HepG2 (cell line): Measurements from ENCODE around the gene PARK7. TPM values are rescaled to one million over a fixed set of nuclear protein-coding genes. Genes with fewer than 3 reads are reported as not detected.
A peak's percentile ranks its signal among the peaks of the same experiment; 100 is the strongest.

Experiments
- AKNA ChIP-seq: sonication (generic); formaldehyde crosslinking; IDR thresholded peaks from 2 replicates; pipeline ENCODE4 v1.4.0; 2020; ENCODE audit warnings: missing genetic modification reagents, borderline replicate concordance
- BHLHE40 ChIP-seq: IDR thresholded peaks from 2 replicates; pipeline ENCODE4 v1.6.1; 2011; ENCODE audit warnings: low read length, improper control_type of control experiment
- ERF ChIP-seq: IDR thresholded peaks from 2 replicates; pipeline ENCODE4 v1.6.1; 2018; ENCODE audit warnings: missing biosample characterization, missing genetic modification reagents
- FIP1L1 ChIP-seq: fragments of 200-400 bp; formaldehyde crosslinking; IDR thresholded peaks from 2 replicates; pipeline ENCODE4 v1.6.1; 2018; ENCODE audit warnings: low read depth, mild to moderate bottlenecking, low read length, moderate library complexity, borderline replicate concordance; ENCODE audit not compliant: insufficient read depth
- IRX3 ChIP-seq: sonication (generic); formaldehyde crosslinking; IDR thresholded peaks from 2 replicates; pipeline ENCODE4 v1.8.1; 2023; ENCODE audit warnings: mild to moderate bottlenecking, low read depth, missing genetic modification reagents, borderline replicate concordance
- MAF1 ChIP-seq: sonication (generic); formaldehyde crosslinking; IDR thresholded peaks from 2 replicates; pipeline ENCODE4 v1.5.0; 2020; ENCODE audit warnings: missing genetic modification reagents, borderline replicate concordance
- MEF2D ChIP-seq: sonication (generic); formaldehyde crosslinking; IDR thresholded peaks from 2 replicates; pipeline ENCODE4 v1.5.1; 2020; ENCODE audit warnings: mild to moderate bottlenecking, missing genetic modification reagents
- NR2F6 ChIP-seq, 2 experiments: IDR thresholded peaks; 2 replicates each; pipeline ENCODE4 v1.6.1; 2016; ENCODE audit warnings: antibody characterized with exemption in 1 of 2, mild to moderate bottlenecking in 1 of 2
- PATZ1 ChIP-seq: sonication (generic); formaldehyde crosslinking; IDR thresholded peaks from 2 replicates; pipeline ENCODE4 v1.4.0; 2020; ENCODE audit warnings: missing genetic modification reagents
- PBX3 ChIP-seq: sonication (generic); formaldehyde crosslinking; IDR thresholded peaks from 2 replicates; pipeline ENCODE4 v1.8.1; 2023; ENCODE audit warnings: missing genetic modification reagents, inconsistent platforms, borderline replicate concordance
- PHF21A ChIP-seq: sonication (generic); formaldehyde crosslinking; IDR thresholded peaks from 2 replicates; pipeline ENCODE4 v1.5.0; 2020; ENCODE audit warnings: mild to moderate bottlenecking, missing genetic modification reagents
- SAFB2 ChIP-seq: sonication (generic); formaldehyde crosslinking; IDR thresholded peaks from 2 replicates; pipeline ENCODE4 v1.5.1; 2020; ENCODE audit warnings: missing genetic modification reagents, low read depth, mild to moderate bottlenecking, borderline replicate concordance
- SNAPC5 ChIP-seq: sonication (generic); formaldehyde crosslinking; IDR thresholded peaks from 2 replicates; pipeline ENCODE4 v1.8.1; 2023; ENCODE audit warnings: mild to moderate bottlenecking, missing genetic modification reagents, borderline replicate concordance
- SOX5 ChIP-seq: IDR thresholded peaks from 2 replicates; pipeline ENCODE4 v1.6.1; 2016; ENCODE audit warnings: borderline replicate concordance
- ZBTB42 ChIP-seq: sonication (generic); formaldehyde crosslinking; IDR thresholded peaks from 2 replicates; pipeline ENCODE4 v1.5.0; 2020; ENCODE audit warnings: mild to moderate bottlenecking, missing genetic modification reagents
- ZBTB7B ChIP-seq: sonication (generic); formaldehyde crosslinking; IDR thresholded peaks from 2 replicates; pipeline ENCODE4 v1.4.0; 2020; ENCODE audit warnings: missing genetic modification reagents
- ZNF350 ChIP-seq: sonication (generic); formaldehyde crosslinking; IDR thresholded peaks from 2 replicates; pipeline ENCODE4 v1.4.0; 2020; ENCODE audit warnings: mild to moderate bottlenecking, low read depth, missing genetic modification reagents, borderline replicate concordance
- ZNF564 ChIP-seq: sonication (generic); formaldehyde crosslinking; IDR thresholded peaks from 2 replicates; pipeline ENCODE4 v1.8.1; 2023; ENCODE audit warnings: mild to moderate bottlenecking, missing genetic modification reagents
- ZNF629 ChIP-seq: sonication (generic); formaldehyde crosslinking; conservative IDR thresholded peaks from 2 replicates; pipeline ENCODE4 v1.5.0; 2020; ENCODE audit warnings: missing genetic modification reagents
- ZNF780A ChIP-seq: sonication (generic); formaldehyde crosslinking; IDR thresholded peaks from 2 replicates; pipeline ENCODE4 v1.8.0; 2022; ENCODE audit warnings: mild to moderate bottlenecking, missing genetic modification reagents, moderate library complexity
- ZNF790 ChIP-seq: sonication (generic); formaldehyde crosslinking; IDR thresholded peaks from 2 replicates; pipeline ENCODE4 v1.8.0; 2022; ENCODE audit warnings: missing genetic modification reagents, mild to moderate bottlenecking, borderline replicate concordance
- polyA plus RNA-seq, 8 experiments: library from polyadenylated mRNA; depleted of rRNA in 3 of 8; stranded (reverse) in 7 of 8; unstranded in 1 of 8; fragments of >200 nt; fragmentation: Illumina TruSeq in 4 of 8; extraction: Trizol in 4 of 8; gene quantifications; 2 replicates each; pipeline versions ENCODE4 v1.2.1 to v1.2.3, GENCODE V29; 2011 to 2016; ENCODE audit warnings: low read depth in 4 of 8, missing spikeins in 1 of 8, mixed read lengths in 1 of 8; ENCODE audit not compliant: insufficient read depth in 1 of 8
- total RNA-seq, 5 experiments: library from RNA; depleted of rRNA; stranded (reverse); fragments of >200 nt; fragmentation: Illumina TruSeq; extraction: Trizol; gene quantifications; 2 replicates each; pipeline ENCODE4 v1.2.3, GENCODE V29; 2016; ENCODE audit warnings: low read depth in 1 of 5

The PARK7 gene
- total and polyA plus RNA-seq, 2 of the 13 experiments (the other 11 are each of a cell fraction or from before 2014, with no cell fraction given), result 212 to 296 TPM

- no peak for TF ChIP-seq MAF1 (CRISPR knock-in tag)
- peak; percentile 99 for TF ChIP-seq BHLHE40
- TF ChIP-seq MEF2D (CRISPR knock-in tag), result peak; percentile 87
- peak; percentile 62; the same call in 1 of the 2 replicates for TF ChIP-seq ZNF780A
- 0 out of 2 replicates have a peak, but pooled peaks have one; percentile 37 for TF ChIP-seq ZNF629 (CRISPR knock-in tag)
- peak; percentile 95 for TF ChIP-seq ERF (CRISPR knock-in tag)
- peak; percentile 82; the same call in 1 of the 2 replicates for TF ChIP-seq ZNF564 (CRISPR knock-in tag)
- TF ChIP-seq SAFB2 (CRISPR knock-in tag), result peak; percentile 90
- peak; percentile 35 for TF ChIP-seq PATZ1
- no peak for TF ChIP-seq ZBTB7B
- 0 out of 2 replicates have a peak, but pooled peaks have one; percentile 71 for TF ChIP-seq IRX3
- TF ChIP-seq ZNF350, result peak; percentile 84; the same call in 1 of the 2 replicates
- TF ChIP-seq FIP1L1, result no peak
- no peak for TF ChIP-seq NR2F6 (IDR thresholded peaks at IDR 0.05)
- TF ChIP-seq NR2F6 (CRISPR knock-in tag; IDR thresholded peaks at IDR 0.05), result no peak
- no peak for TF ChIP-seq ZNF790 (CRISPR knock-in tag)
- peak; percentile 95 for TF ChIP-seq PHF21A (CRISPR knock-in tag)
- TF ChIP-seq SNAPC5 (CRISPR knock-in tag), result no peak
- TF ChIP-seq PBX3 (CRISPR knock-in tag), result 0 out of 2 replicates have a peak, but pooled peaks have one; percentile 18
- peak; percentile 75; the same call in 1 of the 2 replicates for TF ChIP-seq ZBTB42
- peak; percentile 29; the same call in 1 of the 2 replicates for TF ChIP-seq SOX5 (CRISPR knock-in tag)
- TF ChIP-seq AKNA (CRISPR knock-in tag), result no peak
Observed at GRCh38 chr1:7961216-7962013, at the start of gene PARK7 (continued).
